ENCODE results near the gene CBL. TPM values are rescaled to one million over a fixed set of nuclear protein-coding genes. Genes with fewer than 3 reads are reported as not detected.

Gene CBL
- total RNA-seq, 1 donor from 2014 or later, result 7.4 TPM

DNA sequence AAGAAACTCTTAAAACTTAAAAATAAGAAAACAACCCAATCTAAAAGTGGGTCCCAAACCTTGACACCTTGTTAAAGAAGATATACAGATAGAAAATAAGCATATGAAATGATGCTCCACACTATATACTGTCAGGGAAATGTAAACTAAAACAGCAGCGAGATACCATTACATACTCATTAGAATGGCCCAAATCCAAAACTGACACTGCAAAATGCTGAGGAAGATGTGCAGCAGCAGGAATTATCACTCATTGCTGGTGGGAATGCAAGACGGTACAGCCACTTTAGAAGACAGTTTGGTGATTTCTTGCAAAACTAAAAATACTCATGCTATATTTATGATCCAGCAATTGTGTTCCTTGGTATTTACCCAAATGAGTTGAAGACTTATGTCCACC is 123.2 kb downstream of the CBL start:
- DNase-seq (ENCODE audit: low read depth in 2 of 2), result no peak

DNA sequence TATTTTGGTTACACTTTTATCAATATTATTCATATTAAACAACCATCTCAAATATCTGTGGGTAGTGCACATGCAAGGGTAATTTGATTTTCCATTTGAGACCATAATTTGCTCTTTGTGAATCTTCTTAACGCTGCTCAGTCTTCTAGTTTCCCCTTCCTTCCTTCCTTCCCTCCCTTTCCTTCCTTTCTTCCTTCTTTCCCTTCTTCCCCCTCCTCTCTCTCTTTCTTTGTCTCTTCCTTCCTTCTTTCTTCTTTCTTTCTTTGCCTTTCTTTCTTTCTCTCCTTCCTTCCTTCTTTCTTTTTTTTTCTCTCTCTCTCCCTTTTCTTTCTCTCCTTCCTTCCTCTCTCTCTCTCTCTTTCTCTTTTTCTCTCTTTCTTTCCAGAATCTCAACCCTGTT is 124.1 kb downstream of the CBL start:
- no peak for DNase-seq (ENCODE audit: low read depth in 2 of 2)

DNA sequence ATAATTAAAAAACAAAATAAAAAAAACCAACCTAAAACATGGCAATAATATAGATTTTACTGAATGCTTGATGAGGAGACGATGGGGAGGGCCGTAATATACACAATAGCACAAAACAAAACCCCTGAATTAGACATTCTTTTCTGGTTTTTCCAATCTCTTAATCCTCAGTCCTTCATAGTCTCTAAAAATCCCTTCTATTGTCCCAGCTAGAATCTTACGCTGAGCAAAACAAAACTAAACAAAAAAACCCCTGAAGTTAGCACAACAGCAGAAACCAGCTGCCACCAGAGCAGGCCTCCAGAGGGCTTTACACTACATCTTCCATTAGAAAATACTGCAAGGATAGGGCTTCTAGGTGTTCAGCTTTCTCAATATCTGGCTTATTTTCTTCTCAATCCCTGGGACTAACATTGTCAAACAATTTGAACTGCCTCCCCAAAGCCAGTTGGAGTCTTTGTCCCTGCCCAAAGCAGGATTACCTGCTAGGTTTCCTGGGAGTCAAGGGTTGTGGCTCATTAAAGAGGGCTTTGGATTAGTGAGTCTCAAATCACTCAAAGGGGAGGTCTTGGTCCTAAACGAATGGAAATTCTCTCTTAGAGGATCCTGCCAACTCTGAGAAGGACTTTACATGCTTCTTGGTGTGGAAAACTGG is 126.1 kb downstream of the CBL start:
- DNase-seq (ENCODE audit: low read depth in 2 of 2), result no peak

DNA sequence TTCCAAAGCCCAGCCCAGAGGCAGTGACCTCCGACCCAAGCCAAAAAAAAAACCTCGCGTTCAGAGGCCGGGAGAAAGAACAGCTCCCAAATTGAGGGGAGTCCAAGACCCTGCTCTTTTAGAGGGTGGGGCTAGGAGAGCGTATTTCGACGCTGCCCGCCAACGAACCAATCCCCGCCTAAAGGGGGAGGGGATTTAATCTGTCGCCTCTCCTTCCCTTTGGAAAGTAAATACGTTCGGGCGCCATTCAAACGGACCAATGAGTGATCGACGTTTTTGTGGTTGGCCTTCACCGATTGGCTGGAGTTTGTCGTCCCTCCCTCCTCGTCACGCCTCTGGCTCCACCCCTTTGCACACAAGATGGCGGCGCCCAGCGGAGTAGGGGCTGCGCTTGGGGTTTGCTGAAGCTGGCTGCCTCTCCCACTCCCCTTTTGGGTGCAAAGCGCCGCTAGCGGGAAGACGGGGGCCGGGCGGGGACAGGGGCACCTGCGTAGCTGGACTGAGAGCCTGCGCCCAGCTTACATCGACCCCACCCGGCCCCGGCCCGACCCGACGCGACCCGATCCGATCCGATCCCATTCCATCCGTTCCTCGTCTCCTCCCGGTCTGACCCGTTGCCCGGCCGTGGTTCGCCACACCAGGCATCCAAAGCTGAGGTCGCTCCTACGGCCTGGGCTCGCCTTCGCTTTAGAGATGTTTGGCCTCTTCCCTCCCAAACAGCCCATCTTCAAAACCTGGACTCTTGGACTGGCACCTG is 128.2 kb downstream of the CBL start, which contains the start of gene RNF26:
RNF26 (plus strand) TSS at position 354 of the 757 bp plus-strand sequence. CDS start 596 bp downstream, outside the sequence.
- DNase-seq (ENCODE audit: low read depth in 2 of 2), result peak; percentile 97 to 98

DNA sequence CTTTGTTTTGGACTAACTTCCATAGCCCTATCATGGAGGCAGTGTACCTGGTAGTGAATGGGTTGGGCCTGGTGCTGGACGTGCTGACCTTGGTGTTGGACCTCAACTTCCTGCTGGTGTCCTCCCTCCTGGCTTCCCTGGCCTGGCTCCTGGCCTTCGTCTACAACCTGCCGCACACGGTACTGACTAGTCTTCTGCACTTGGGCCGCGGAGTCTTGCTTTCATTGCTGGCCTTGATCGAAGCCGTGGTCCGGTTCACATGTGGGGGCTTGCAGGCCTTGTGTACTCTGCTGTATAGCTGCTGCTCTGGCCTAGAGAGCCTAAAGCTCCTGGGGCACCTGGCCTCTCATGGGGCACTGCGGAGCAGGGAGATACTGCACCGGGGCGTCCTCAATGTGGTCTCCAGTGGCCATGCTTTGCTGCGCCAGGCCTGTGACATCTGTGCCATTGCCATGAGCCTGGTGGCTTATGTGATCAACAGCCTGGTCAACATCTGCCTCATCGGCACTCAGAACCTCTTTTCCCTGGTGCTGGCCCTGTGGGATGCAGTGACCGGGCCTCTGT is 129.0 kb downstream of the CBL start:
- DNase-seq (ENCODE audit: low read depth in 2 of 2), result no peak

DNA sequence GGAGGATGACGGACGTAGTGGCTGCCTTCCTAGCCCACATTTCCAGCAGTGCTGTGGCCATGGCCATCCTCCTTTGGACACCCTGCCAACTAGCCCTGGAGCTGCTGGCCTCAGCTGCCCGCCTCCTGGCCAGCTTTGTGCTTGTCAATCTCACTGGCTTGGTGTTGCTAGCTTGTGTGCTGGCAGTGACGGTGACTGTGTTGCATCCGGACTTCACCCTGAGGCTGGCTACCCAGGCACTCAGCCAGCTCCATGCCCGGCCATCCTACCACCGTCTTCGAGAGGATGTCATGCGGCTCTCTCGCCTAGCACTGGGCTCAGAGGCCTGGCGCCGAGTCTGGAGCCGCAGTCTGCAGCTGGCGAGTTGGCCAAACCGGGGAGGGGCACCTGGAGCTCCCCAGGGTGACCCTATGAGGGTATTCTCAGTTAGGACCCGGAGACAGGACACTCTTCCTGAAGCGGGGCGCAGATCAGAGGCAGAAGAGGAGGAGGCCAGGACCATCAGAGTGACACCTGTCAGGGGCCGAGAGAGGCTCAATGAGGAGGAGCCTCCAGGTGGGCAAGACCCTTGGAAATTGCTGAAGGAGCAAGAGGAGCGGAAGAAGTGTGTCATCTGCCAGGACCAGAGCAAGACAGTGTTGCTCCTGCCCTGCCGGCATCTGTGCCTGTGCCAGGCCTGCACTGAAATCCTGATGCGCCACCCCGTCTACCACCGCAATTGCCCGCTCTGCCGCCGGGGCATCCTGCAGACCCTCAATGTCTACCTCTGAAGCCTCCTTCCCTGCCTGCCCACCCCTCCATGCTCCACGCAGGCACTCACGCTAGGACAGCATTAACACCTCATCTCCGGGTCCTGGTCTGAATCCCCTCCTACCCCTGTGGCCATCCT is 129.8 kb downstream of the CBL start:
- DNase-seq (ENCODE audit: low read depth in 2 of 2), result no peak

DNA sequence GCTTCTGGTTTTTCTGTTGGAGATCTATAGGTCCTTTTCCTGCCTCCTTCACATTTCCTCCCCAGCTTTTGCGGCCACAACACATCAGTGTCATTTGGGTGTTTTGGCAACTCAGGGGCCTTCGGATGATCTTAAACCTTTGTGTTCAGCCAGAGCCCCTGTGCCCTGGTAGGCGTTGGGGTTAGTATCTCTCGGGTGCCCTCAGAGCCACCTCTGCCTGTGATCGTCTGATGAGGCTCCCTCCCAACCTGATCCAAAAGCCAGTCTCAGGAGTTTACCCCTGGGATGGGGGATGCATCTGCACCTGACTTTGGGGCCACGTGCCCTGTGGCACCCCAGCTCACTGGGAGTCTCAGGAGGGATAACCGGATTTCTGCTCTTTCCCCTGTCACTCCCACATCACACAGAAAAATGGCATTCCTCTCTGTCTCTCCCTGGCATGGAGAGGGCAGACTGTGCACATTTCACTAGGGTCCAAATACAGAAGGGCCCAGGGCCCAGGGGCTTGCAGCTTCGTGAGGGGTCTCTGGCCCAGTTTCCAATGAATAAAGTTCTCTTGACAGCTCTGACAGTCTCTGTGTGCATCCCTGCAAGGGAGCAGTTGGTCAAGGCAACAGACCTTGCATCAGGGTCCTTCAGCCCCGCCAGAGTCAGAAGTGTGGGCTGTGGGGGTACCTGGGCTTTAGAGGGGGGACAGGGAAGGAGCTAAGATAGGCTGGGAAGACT is 130.8 kb downstream of the CBL start:
- no peak for DNase-seq (ENCODE audit: low read depth in 2 of 2)

DNA sequence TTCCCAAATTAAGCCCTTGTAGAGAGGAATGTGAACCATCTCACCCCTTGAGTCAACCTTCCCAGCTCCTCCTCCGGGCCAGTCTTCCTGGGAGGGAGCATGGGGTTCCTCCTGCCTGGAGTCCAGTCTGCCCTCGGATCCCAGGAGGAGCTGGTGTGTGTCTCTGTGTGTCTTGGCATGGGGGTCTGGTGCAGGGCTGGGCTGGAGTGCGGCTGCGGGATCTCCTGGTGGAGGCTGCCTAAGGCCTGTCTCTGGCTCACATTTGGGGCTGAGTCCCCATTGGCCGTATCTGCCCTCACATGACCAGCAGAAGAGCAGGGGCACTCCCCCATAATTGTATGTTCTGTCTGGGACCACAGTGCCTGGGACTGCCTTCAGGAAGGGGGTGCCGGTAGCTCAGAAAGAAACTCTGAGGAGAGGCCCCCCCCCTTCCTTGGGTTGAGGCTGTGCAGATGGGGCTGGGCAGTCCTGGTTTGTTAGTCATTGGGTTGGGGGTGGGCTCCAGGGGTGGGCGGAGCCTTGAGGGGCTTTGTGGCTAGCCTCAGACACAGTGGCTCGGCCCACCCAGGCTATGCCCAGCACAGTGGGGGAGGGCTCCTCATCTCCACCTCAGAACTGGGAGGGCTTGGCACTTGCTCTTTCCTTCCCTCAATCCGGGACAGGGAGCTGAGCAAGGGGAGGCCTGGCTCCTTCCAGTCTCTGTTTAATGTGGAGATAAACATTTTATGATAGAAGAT is 131.6 kb downstream of the CBL start:
- DNase-seq (ENCODE audit: low read depth in 2 of 2), result peak in 1 of 2 donors; percentile 48

DNA sequence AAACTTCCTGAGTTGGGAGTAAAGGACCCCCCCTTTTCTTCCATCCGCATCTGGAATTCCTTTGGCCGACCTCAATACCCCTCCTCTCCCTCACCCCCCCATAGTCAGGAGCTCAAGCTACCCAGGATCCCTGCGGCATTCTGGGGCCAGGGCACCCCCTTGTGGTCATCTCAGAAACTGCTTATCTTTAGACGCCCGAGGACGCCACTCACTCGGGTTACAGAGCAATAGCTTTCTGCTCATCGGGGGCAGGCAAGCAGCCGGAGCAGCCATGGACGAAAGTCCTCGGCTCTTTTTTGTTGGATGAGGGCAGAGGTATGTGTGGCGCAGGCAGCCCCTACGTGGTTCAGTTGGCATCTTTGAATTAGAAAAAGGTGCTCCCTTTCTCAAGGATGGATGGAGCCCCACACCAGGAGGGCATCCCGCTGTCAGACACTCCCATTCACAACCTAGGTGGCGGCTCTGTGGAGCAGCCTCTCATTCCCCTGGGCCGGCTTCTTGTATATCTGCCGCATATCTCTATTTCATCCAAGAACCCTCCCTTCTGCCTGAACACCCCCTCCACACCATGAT is 132.3 kb downstream of the CBL start:
- peak; percentile 41 to 79 for DNase-seq (ENCODE audit: low read depth in 2 of 2)

DNA sequence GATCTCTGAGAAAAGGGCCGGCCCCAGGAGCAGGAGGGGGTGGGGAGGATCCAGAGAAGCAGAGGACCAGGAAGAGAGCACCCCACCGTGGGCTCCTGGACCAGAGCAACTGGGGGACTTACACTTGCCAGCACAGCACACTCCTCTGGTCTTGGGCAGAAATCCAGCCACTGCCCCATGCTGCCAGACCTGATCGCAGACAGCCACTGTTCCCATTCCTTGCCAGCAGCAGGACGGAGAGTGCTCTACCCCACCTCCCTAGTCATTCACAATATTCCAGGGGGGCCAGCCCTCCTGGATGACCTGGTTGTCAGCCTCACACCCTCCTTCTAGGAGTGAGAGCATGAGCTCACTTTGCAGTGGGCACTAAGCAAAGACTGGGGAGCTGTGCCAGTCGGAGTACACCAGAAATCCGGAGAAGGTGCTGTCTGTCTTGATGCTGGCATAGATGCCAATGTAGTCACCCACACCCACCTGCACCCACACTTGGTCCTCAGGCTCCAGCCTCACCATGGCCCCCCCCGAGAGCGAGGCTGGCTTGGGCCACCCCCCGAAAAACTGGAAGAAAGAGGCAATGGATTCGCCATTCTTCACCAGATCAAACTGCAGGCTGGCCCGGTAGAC is 132.9 kb downstream of the CBL start:
- DNase-seq (ENCODE audit: low read depth in 2 of 2), result peak in 1 of 2 donors; percentile 26

DNA sequence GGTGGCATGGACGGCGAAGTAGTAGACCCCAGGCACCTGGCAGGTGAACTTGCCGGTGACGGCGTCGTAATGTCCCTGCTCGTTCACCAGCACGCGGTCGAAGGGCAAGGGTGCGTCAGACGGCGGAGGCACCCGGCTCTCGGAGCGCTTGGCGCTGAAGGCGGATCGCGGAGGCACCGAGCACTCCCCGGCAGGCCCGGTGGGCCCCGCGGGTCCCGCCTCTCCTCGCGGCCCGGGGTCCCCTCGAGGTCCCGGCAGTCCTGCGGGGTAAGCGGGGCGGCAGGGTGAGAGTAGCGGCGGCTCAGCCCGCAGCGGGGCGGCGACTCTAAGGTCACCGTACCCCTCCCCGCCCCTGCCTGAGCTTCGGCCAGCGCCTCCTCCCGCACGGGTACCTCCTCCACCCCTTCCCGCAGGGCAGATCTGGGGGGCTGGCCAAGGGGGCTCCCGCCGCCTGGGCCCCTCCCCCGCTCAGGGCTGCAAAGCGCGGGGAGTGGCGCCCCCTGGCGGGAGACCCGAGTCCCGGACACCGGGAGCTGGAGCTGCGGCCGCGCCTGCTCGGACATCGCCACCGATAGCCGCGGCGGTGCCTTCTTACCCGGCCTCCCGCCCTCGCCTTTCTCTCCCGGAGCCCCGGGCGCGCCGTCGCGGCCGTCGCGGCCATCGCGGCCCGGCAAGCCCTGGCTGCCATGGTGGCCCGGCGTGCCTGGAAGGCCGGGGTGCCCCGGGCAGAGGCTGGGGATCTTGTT is 133.6 kb downstream of the CBL start:
- peak; percentile 33 to 75 for DNase-seq (ENCODE audit: low read depth in 2 of 2)

DNA sequence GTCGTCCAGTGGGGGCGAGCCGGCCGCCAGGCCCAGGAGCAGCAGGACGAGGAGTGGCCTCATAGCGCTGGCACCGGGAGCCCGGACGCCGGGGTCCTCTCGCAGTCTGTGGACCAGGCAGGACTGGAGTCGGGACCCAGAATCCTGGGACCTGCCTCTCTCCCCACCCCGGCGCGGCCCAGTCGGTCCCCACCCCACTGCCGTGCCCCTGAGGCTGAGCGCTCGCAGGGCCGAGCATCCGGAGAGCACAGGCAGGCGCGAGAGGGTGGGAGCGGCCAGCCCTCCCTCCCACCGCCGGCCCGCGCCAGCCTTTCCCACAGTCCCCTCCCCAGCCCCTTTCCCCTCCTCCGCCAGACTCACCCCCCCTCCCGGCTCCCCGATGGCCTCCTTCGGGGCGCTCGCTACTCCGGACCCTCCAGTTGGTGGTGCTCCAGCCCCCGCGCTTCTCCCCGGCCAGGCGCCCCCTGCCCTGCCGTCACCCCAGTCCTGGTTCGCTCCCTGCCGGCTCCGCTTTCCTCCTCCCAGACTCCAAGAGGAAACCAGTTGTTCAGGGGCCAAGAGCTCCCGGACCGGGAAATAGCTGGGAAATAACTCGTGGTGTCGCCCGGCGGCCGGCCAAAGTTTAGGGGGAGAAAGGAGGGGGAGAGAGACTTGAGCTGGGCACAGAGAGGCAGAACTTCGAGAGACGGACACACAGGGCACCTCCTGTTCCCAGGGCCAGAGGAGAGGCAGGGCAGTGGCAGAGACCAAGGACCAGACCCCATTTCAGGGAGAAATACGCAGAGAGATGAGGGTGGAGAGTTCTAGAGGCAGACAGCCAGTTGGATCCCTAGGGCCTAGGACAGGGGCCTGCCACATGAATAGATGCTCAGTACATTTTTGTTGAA is 134.4 kb downstream of the CBL start, which contains the start of gene C1QTNF5:
C1QTNF5 (minus strand) TSS at position 549 of the 887 bp plus-strand sequence; CDS start at position 63, 486 bp downstream.
- DNase-seq (ENCODE audit: low read depth in 2 of 2), result peak; percentile 71 to 91

DNA sequence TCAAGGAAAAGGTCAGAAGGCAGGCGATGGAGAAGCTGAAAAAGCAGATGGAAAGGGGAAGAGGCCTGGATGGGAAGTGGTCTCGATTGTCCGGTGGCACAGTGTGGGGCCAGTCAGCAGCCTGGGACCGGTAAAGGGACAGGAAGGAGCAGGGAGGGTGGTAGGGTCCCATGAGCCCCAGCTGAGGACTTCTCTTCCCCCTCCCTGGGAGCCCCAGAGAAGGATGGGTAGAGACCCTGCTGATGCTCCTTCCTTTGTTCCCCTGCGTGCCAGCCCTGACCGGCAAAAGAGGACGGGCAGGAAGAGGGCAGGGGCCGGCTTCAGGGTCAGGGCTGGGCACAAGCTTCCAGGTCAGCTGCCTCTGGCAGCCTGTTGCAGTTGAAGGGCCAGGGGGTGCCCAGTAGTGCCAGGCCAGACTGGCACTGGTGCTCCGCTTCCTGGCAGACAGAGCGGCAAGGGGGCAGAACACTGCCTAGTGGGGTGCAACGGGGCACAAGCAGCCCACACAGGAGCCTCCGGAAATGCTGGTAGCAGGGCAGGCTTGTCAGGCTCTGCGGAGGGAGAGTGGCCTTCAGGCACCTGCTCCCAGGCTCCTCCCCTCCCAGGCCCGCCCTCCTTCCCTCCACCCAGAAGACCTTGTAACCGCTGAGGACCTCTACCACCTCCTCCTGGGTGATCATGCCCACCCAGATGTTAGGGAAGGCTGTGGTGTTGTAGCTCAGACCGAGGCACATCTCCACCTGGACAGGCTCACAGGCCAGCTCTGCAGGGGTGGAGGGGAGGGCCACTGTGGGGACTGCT is 135.3 kb downstream of the CBL start:
- peak in 1 of 2 donors; percentile 25 for DNase-seq (ENCODE audit: low read depth in 2 of 2)

DNA sequence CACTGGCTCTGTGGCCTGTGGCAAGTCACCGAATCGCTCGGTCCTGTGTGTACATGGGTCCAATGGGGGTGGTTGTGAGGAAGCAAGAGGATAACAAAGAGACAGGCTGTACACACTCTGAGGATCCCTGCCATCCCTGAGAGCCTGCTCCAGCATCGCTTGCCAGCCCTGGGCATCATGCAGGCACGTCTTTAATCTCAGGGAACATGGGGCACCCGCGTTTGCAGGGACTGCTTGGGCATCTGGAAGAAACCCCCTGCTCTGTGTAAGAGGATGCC is 135.8 kb downstream of the CBL start:
- DNase-seq (ENCODE audit: low read depth in 2 of 2), result no peak

DNA sequence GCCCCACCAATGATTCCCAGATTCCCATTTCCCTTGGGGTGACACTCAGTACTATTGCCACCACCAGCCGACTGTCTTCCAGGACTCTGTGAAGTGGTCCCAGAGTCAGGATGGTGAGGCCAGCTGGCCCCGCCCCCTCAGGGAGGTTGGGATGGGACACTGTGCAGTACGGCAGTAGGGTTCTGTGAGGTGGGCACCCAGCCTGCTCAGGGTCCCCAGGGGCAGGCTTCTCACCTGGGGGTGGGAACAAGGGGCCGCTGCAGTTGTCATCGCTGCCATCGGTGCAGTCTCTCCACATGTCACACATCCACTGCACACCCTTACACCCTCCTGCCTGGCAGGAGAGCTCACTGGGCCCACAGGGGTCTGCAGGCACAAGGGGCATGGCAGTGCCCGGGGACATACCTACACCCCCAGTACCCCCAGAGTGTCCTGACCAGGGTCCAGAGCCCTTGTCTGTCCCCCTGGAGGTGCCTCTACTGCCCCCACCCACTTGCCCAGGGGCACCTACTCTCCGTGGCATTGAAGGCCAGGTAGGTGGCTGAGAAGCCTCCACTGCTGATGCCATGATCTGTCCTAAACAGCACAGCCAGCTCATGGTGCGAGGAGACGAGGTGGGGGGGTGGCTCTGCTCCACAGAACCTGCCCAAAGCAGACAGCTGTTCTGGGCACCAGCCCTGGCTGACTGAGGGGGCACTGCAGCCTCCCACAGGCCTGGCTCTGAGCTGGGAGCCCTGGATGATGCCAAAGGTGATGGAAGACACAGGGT is 136.4 kb downstream of the CBL start:
- no peak for DNase-seq (ENCODE audit: low read depth in 2 of 2)

DNA sequence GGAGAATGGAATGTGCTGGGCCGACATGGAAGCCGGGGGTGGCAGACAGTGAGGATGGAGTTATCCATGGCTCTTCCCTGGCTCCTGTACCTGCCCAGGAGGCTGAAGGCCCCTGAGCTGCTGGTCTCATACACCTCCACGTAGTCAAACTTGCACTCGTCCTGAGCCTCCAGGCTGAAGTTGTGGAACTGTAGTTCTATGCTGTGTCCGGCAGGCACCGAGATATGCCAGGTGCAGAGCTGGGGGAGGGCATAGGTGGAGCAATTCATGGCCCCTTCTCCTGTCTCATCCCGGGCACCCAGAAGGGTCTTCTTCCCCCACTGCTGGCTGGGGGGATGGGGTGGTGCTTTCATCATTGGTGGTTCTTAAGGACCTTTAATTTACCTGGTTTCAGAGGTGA is 137.6 kb downstream of the CBL start:
- DNase-seq (ENCODE audit: low read depth in 2 of 2), result no peak
